Pulmonary artery endothelial cell (primary cell): Measurements from ENCODE around the gene SMIM20. TPM values are rescaled to one million over a fixed set of nuclear protein-coding genes. Genes with fewer than 3 reads are reported as not detected.

Source experiments
- DNase-seq: peaks from one replicate; pipeline ENCODE4 v3.0.0-alpha.2; 2011; ENCODE audit warnings: low read depth, low spot score
- total RNA-seq: library from RNA; depleted of rRNA; stranded (reverse); fragments of >200 nt; gene quantifications from 2 replicates; pipeline ENCODE4 v1.2.3, GENCODE V29; 2014

Gene SMIM20
- total RNA-seq, 1 donor from 2014 or later = 24.6 TPM

DNA sequence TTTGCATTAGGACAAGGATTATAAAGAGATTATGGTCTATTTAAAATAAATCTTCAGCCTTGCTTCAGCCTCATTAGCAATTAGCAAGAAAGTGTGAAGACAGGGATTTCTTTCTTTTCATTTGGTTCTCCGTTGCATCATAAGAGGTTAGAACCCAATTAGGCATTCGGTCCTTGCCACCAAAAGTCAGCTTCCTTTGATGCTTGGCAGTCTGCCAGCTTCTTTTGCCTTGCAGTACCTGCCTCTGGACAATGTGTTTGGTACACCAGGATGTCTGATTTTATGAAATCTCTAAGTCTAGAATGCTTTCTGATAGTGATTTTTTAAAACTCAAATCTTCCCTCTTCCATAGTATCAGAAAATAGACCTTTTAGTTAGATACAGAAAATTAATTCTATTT is 12.4 kb downstream of the SMIM20 start:
- DNase-seq = no peak

DNA sequence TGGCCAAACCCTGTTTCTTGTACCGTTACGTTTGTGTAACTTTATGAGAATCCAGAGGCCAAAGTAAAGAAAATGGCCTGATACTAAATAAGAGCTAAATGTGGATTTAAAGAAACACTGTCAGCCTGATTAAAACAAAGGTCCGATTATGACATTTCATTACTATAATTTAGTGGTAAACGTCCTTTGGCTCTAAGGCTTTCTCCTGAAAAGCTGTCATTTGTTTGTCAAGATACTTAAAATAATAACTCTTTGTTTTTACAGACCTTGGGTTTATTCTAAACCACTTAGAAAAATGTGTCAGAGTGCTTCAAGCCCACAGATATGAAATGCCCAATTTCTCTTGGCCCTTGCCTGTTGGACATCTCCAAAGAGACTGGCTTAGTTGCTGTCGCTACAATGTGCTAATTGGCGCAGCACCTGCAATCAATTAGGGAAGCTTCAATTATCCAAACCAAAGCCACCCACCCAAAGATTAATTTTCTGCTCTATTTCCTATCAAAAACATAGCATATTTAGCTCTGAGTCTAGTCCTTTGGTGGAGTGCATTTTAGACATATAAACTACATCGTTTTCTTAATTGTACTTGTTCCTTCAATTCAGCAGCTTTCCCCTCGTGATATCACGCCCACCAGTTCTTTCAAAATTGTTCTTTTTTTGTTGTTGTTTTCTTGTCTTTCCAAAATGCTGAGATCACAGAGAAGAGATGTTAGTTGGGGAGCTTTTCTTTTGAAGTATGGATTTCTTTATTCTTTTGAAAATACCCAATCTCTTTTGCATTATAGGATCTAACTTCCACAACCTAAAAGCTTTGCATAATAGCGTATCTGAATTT is 13.6 kb downstream of the SMIM20 start:
- no peak for DNase-seq

GRCh38 chr4:25928379-25929297 is 14.6 kb downstream of the SMIM20 start:
- no peak for DNase-seq

DNA sequence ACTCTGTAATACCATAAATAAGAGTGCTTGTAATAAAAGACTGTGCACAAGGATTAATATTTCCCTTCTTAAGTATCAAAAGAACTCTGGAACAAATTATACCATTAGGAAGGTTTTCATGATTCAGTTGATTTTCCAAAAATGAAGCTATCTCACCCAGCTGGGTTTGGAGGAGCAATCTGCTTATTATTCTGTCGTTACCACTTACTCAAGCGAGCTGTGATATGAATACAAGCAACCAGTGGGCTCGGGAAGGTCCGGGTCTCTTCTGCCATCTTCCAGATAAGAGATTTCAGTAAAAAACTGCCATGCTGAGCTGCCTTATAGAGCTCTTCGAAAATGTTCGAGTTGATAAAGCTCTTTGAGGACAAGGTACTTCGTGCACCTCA is 15.3 kb downstream of the SMIM20 start:
- DNase-seq = no peak

- no peak for DNase-seq
Observed at GRCh38 chr4:25930731-25931354, 16.8 kb downstream of the SMIM20 start.

DNA sequence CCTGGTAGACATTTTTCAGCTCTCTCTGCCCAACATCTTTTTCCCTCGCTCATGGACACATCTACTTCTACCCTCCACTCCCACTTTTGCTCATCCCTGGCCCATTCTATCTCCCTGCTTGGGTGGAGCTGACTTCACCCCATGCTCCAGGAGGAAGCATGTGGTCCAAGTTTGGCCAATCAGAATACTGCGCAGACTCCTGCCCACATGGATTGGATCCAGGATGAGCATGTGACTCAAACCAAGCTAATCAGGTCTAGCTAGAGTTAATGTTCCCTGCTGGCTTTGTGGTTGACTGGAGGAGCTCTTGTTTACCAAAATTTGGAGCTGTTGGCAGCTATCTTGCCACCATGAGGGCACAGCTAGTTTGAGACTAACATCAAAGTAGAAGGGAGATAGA is 22.7 kb downstream of the SMIM20 start:
- DNase-seq = no peak

DNA sequence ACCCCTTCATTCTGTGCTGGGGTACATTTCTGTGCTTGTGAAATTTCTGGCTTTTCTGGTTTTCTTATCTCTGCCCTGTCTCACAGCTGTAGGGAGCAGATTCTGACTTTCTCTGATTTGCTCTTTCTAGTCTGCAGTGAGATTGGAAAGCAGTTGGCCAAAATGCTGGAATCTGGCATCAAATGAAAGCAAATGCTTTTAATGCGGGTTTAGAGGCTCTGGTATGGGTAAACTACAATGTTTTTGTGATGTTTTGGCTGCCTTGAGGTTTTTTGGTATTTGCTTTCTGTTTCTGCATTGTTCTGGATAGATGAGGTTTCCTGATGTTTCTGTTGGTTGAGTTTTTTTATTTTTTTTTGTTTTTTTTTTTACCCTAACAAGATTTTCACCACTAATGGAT is 23.8 kb downstream of the SMIM20 start:
- DNase-seq = no peak

DNA sequence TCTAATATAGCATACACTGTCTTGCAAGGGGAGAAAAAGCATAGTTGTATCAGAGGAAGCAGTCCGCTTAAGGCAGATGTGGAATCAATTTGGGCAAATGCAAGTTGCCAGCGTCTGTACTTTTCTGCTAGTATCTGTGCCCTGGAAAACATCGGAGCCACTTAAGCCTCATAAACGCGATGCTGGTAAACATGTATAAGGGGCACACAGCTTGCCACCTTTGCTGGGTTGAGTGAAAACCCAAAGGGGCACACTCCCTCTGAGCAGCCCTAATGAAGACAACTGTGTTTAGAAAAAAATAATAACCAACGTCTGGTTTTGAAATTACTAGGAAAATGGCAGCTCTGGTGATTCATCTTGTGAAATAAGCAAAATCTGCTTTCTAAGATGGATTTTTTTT is 24.3 kb downstream of the SMIM20 start:
- DNase-seq = no peak

- no peak for DNase-seq
Observed at GRCh38 chr4:25938787-25939186, 24.8 kb downstream of the SMIM20 start.

DNA sequence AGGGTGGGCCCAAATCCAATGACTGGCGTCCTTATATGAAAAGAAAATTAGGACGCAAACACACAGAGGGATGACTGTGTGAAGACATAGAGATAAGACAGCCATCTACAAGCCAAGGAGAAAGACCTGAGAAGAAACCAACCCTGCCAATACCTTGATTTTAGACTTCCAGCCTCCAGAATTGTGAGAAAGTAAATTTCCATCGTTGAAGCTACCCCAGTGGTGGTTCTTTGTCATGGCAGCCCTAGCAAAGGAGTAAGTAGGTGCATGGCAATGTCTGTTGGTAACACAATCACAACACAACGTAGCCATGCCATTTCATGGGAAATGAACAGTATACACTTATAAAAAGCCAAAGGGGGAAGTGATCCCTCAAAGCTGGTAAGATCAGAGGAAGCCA is 25.3 kb downstream of the SMIM20 start:
- no peak for DNase-seq

- DNase-seq = no peak
Observed at GRCh38 chr4:25941457-25942221, 27.6 kb downstream of the SMIM20 start.

- DNase-seq = no peak
Observed at GRCh38 chr4:25943312-25943711, 29.3 kb downstream of the SMIM20 start.

GRCh38 chr4:25943805-25944204 is 29.8 kb downstream of the SMIM20 start:
- no peak for DNase-seq

GRCh38 chr4:25948051-25948450 is 34.0 kb downstream of the SMIM20 start:
- no peak for DNase-seq

GRCh38 chr4:25949173-25949748 is 35.2 kb downstream of the SMIM20 start:
- DNase-seq = no peak

GRCh38 chr4:25949994-25950393 is 36.0 kb downstream of the SMIM20 start:
- no peak for DNase-seq

- DNase-seq = no peak
Observed at GRCh38 chr4:25950461-25951389, 36.7 kb downstream of the SMIM20 start.

- DNase-seq = no peak
Observed at GRCh38 chr4:25951390-25951952, 37.5 kb downstream of the SMIM20 start.

DNA sequence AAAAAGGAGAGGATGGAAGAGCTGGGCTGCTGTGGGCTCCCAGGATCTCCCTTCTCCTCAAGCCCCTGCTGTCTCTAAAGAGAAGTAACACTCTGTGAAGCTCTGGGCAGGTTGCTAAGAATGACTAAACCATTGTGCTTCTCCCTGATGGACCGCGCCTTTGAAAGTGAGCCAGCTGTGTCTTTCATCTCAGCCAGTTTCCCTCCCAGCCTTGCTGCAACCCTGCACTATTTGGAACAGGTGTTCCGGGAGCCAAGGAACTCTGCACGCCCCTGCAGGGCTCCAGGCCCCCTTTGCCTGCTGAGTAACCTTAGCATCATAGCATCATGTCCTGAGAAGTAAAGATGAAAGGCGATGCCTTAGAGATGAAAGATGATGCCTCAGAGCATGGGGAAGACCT is 39.7 kb downstream of the SMIM20 start:
- DNase-seq = no peak
